Keratinocyte (primary cell): ENCODE measurements around the gene KRCC1. TPM values are rescaled to one million over a fixed set of nuclear protein-coding genes. Genes with fewer than 3 reads are reported as not detected.

Source experiments
- DNase-seq: peaks from one replicate; pipeline ENCODE4 v3.0.0-alpha.2; 2011; ENCODE audit warnings: low read depth, missing footprints, low spot score
- FAIRE-seq: peaks from 2 replicates; lab custom pipeline; 2011; peaks lifted over from hg19 to GRCh38; lab: Jason Lieb, UNC
- H2AFZ ChIP-seq: 2 replicates; pipeline ENCODE4 v1.6.0; 2012; ENCODE audit warnings: low read length, control low read depth, inconsistent platforms; ENCODE audit not compliant: control insufficient read depth
- H3K27ac ChIP-seq: 2 replicates; pipeline ENCODE4 v1.5.1; 2011; ENCODE audit warnings: low read length; ENCODE audit not compliant: control insufficient read depth, insufficient read depth
- H3K27me3 ChIP-seq: 3 replicates; pipeline ENCODE4 v1.6.0; 2011; ENCODE audit warnings: low read length; ENCODE audit not compliant: control insufficient read depth, insufficient read depth; ENCODE audit errors: extremely low read depth
- H3K36me3 ChIP-seq, 2 experiments: 2 replicates in 1 of 2; 3 replicates in 1 of 2; pipeline ENCODE4 v1.5.1; 2011; ENCODE audit warnings: low read length in 2 of 2, mild to moderate bottlenecking in 1 of 2; ENCODE audit not compliant: control insufficient read depth in 2 of 2, insufficient read depth in 2 of 2; ENCODE audit errors: extremely low read depth in 1 of 2
- H3K4me1 ChIP-seq: 3 replicates; pipeline ENCODE4 v1.5.1; 2011; ENCODE audit warnings: low read length; ENCODE audit not compliant: control insufficient read depth, insufficient read depth; ENCODE audit errors: extremely low read depth
- H3K4me2 ChIP-seq: 3 replicates; pipeline ENCODE4 v1.6.0; 2011; ENCODE audit warnings: low read depth, low read length; ENCODE audit not compliant: control insufficient read depth, insufficient read depth; ENCODE audit errors: extremely low read depth
- H3K4me3 ChIP-seq, 3 experiments: fragments of 200-600 bp in 1 of 3; sonication (generic) in 1 of 3; 2 replicates in 2 of 3; 3 replicates in 1 of 3; pipeline ENCODE4 v1.5.1; 2011 to 2016; ENCODE audit warnings: low read length in 3 of 3, mild to moderate bottlenecking in 3 of 3, control low read depth in 2 of 3, inconsistent platforms in 1 of 3, low read depth in 1 of 3, mixed read lengths in 1 of 3, mixed run types in 1 of 3, moderate library complexity in 1 of 3; ENCODE audit not compliant: control insufficient read depth in 2 of 3, insufficient read depth in 2 of 3; ENCODE audit errors: extremely low read depth in 1 of 3
- H3K79me2 ChIP-seq: 2 replicates; pipeline ENCODE4 v1.6.0; 2012; ENCODE audit warnings: low read length; ENCODE audit not compliant: control insufficient read depth, insufficient read depth
- H3K9ac ChIP-seq: 3 replicates; pipeline ENCODE4 v1.6.0; 2011; ENCODE audit warnings: low read length; ENCODE audit not compliant: control insufficient read depth, insufficient read depth; ENCODE audit errors: extremely low read depth
- H3K9me1 ChIP-seq: 3 replicates; pipeline ENCODE4 v1.6.0; 2011; ENCODE audit warnings: low read length; ENCODE audit not compliant: control insufficient read depth, insufficient read depth; ENCODE audit errors: extremely low read depth
- H3K9me3 ChIP-seq: 2 replicates; pipeline ENCODE4 v1.5.1; 2012; ENCODE audit warnings: low read depth, low read length; ENCODE audit not compliant: control insufficient read depth
- H4K20me1 ChIP-seq: 3 replicates; pipeline ENCODE4 v1.6.0; 2011; ENCODE audit warnings: low read length; ENCODE audit not compliant: control insufficient read depth, insufficient read depth; ENCODE audit errors: extremely low read depth
- EZH2 ChIP-seq: IDR thresholded peaks from one replicate; pipeline ENCODE4 v1.6.1; 2012; ENCODE audit warnings: inconsistent platforms, mild to moderate bottlenecking, low read length, moderate library complexity
- dilution Hi-C: fragments of 300-500 bp; cut with MboI; formaldehyde crosslinking; loops from one replicate; pipeline ENCODE4 v1.7.0; 2020; ENCODE audit warnings: low sequenced_read_pairs; ENCODE audit not compliant: extremely low pct_ligation_motif_present
- polyA plus RNA-seq, 5 experiments: library from polyadenylated mRNA; depleted of rRNA in 3 of 5; stranded (reverse) in 3 of 5; stranded (forward) in 1 of 5; unstranded in 1 of 5; fragments of >200 nt; gene quantifications; 1 replicate in 1 of 5; 2 replicates in 3 of 5; 3 replicates in 1 of 5; pipeline versions ENCODE4 v1.2.1 to v1.2.3, GENCODE V29; 2011 to 2012; ENCODE audit warnings: missing spikeins in 2 of 5, low read depth in 1 of 5, low replicate concordance in 1 of 5
- TF ChIP-seq, protein P1 (sequence below), 3 experiments: IDR thresholded peaks in 1 of 3; conservative IDR thresholded peaks in 1 of 3; optimal IDR thresholded peaks in 1 of 3; 2 replicates in 2 of 3; 3 replicates in 1 of 3; pipeline versions ENCODE3 to v1.5.1; 2011; ENCODE audit warnings: low read length in 3 of 3, mild to moderate bottlenecking in 3 of 3, moderate library complexity in 2 of 3, control low read depth in 1 of 3, inconsistent platforms in 1 of 3; ENCODE audit not compliant: insufficient read depth in 2 of 3; ENCODE audit errors: extremely low read depth in 1 of 3

The KRCC1 gene
- polyA plus RNA-seq, 1 donor (not counting 4 experiments of a cell fraction or from before 2014, with no cell fraction given) = 21.1 TPM

DNA sequence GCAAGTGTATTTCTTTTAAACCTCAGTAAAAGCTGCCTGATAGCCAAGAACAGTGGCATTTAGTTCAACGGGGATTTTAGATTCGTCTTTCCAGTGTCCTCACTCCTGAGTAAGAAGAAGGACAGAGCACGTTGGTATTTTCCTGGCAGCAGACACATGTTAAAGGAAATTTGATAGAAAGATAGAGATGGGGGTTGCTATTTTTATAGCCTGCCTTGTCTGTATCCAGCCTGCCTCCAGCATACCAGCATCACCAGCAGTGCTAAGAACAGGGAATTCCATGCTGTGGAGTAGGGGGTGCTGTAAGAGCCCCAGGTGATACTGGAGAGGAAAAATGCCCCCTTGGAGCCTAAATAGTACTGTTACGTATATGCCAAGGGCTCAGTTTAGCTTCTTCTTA lies 11.0 kb upstream of the KRCC1 start:
- no peaks in the 10 kb centered on the region for H3K79me2 ChIP-seq
- no peaks in the 10 kb centered on the region for H3K9me1 ChIP-seq
- no peaks in the 10 kb centered on the region for H3K4me1 ChIP-seq
- H4K20me1 ChIP-seq = no peaks in the 10 kb centered on the region
- TF ChIP-seq, protein P1, sequence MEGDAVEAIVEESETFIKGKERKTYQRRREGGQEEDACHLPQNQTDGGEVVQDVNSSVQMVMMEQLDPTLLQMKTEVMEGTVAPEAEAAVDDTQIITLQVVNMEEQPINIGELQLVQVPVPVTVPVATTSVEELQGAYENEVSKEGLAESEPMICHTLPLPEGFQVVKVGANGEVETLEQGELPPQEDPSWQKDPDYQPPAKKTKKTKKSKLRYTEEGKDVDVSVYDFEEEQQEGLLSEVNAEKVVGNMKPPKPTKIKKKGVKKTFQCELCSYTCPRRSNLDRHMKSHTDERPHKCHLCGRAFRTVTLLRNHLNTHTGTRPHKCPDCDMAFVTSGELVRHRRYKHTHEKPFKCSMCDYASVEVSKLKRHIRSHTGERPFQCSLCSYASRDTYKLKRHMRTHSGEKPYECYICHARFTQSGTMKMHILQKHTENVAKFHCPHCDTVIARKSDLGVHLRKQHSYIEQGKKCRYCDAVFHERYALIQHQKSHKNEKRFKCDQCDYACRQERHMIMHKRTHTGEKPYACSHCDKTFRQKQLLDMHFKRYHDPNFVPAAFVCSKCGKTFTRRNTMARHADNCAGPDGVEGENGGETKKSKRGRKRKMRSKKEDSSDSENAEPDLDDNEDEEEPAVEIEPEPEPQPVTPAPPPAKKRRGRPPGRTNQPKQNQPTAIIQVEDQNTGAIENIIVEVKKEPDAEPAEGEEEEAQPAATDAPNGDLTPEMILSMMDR (optimal IDR thresholded peaks at IDR 0.05 in 1 of 3, IDR thresholded peaks at IDR 0.05 in 1 of 3, conservative IDR thresholded peaks at IDR 0.05 in 1 of 3; ENCODE audit: extremely low read depth in 1 of 3, insufficient read depth in 2 of 3, low read length in 3 of 3) = no peak
- TF ChIP-seq EZH2 = no peak
- FAIRE-seq (no peak), DNase-seq (no peak)
- no peaks in the 10 kb centered on the region for H3K36me3 ChIP-seq
- H3K4me2 ChIP-seq = no peak overlapping the region
- H3K9me3 ChIP-seq = no peaks in the 10 kb centered on the region
- no peak overlapping the region for H3K4me3 ChIP-seq
- no peak overlapping the region for H2AFZ ChIP-seq
- H3K27ac ChIP-seq = no peak overlapping the region
- no peaks in the 10 kb centered on the region for H3K27me3 ChIP-seq
- dilution Hi-C loops = no loop called here
- H3K9ac ChIP-seq = no peak overlapping the region

DNA sequence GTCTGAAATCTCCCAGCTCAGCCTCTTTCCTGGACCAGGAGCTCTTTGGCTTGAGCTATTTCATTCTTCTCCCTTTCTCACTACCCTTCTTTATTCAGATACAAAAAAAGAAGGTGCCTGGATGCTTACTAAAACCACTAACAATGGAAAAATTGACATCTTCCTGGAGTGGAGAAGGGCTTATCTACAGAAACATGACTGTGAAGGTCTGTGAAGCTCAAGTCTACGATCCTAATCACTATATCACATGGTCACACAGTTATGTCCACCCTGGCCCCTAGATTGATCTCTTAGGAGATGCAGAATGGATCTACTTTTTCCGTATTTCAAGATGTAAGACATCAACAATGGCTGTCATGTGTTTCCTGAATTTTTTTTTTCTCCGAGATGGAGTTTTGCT lies 5.7 kb upstream of the KRCC1 start:
- FAIRE-seq (no peak), DNase-seq (no peak)
- Histone ChIP-seq H2AFZ (no peak overlapping the region), H4K20me1 (no peaks in the 10 kb centered on the region), H3K79me2 (no peaks in the 10 kb centered on the region), H3K9me1 (no peaks in the 10 kb centered on the region), H3K27ac (no peak overlapping the region), H3K4me1 (peaks cover under 1% of the 10 kb centered on the region), H3K4me2 (no peak overlapping the region), H3K36me3 (no peaks in the 10 kb centered on the region), H3K9ac (no peak overlapping the region), H3K4me3 (no peak overlapping the region), H3K27me3 (no peaks in the 10 kb centered on the region), H3K9me3 (no peaks in the 10 kb centered on the region)
- dilution Hi-C loops = no loop called here
- TF ChIP-seq EZH2 = no peak
- TF ChIP-seq, protein P1 (optimal IDR thresholded peaks at IDR 0.05 in 1 of 3, IDR thresholded peaks at IDR 0.05 in 1 of 3, conservative IDR thresholded peaks at IDR 0.05 in 1 of 3; ENCODE audit: extremely low read depth in 1 of 3, insufficient read depth in 2 of 3, low read length in 3 of 3) = no peak
